Upper lobe of left lung (tissue), 4 donors: ENCODE measurements around the gene BLM.

Experiments used
- EP300 ChIP-seq, 4 donors: sonication (generic); formaldehyde crosslinking; IDR thresholded peaks; one replicate each; pipeline ENCODE4 v1.5.1; 2017; ENCODE audit warnings: antibody characterized with exemption in 4 of 4, control low read depth in 2 of 4
- POLR2A ChIP-seq, 4 donors: fragments of 450-650 bp; IDR thresholded peaks; one replicate each; pipeline ENCODE4 v1.5.1; 2016 to 2017; ENCODE audit warnings: antibody characterized with exemption in 4 of 4, mild to moderate bottlenecking in 2 of 4
- POLR2AphosphoS5 ChIP-seq, 2 donors: sonication (generic); formaldehyde crosslinking; IDR thresholded peaks; one replicate each; pipeline ENCODE4 v1.5.1; 2017; ENCODE audit warnings: antibody characterized with exemption in 2 of 2
- TF ChIP-seq, protein P1 (sequence below), 6 experiments: fragments of 450-650 bp in 4 of 6; fragments of 200-600 bp in 2 of 6; sonication (generic) in 2 of 6; IDR thresholded peaks; one replicate each; pipeline ENCODE4 v1.5.1; 2016 to 2019; ENCODE audit warnings: antibody characterized with exemption in 6 of 6

- TF ChIP-seq, protein P1, sequence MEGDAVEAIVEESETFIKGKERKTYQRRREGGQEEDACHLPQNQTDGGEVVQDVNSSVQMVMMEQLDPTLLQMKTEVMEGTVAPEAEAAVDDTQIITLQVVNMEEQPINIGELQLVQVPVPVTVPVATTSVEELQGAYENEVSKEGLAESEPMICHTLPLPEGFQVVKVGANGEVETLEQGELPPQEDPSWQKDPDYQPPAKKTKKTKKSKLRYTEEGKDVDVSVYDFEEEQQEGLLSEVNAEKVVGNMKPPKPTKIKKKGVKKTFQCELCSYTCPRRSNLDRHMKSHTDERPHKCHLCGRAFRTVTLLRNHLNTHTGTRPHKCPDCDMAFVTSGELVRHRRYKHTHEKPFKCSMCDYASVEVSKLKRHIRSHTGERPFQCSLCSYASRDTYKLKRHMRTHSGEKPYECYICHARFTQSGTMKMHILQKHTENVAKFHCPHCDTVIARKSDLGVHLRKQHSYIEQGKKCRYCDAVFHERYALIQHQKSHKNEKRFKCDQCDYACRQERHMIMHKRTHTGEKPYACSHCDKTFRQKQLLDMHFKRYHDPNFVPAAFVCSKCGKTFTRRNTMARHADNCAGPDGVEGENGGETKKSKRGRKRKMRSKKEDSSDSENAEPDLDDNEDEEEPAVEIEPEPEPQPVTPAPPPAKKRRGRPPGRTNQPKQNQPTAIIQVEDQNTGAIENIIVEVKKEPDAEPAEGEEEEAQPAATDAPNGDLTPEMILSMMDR (IDR thresholded peaks at IDR 0.05) = no peak
- no peak for TF ChIP-seq EP300 (IDR thresholded peaks at IDR 0.05)
- no peak for TF ChIP-seq POLR2AphosphoS5 (IDR thresholded peaks at IDR 0.05)
- TF ChIP-seq POLR2A (IDR thresholded peaks at IDR 0.05) = no peak
These were observed 56.3 kb downstream of the BLM start for GRCh38 chr15:90773485-90773884.
